NCI-H2081 (cell line): ENCODE data around the gene ANKRD61.
"Not testable (repeated sequence)": the region's sequence is repeated elsewhere in the genome, so short reads cannot be mapped to it uniquely, and the experiment has no call there.

ENCODE experiments used
- DNase-seq, 2 experiments: peaks; one replicate each; lab custom pipeline; 2025; lab: John Stamatoyannopoulos, UW

The ANKRD61 gene

DNA sequence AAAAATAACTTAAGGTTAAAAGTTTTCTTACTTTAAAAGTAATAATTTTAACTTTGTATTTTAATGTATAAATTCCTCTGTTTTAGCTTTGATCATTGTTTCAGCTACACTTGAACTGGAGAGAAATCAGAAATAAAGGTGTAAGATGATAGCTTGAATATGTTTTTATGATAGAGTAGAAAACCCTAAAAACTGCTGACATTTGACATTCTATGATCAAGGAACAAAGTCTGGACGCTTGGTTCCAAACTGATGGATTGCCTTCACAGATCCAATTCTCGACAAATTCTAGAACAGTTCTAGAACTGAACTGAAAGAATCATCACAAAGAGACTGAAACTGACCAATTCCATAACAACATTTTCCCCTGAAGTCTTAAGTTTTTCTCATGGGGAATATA, at the start of gene ANKRD61:
TSS of gene ANKRD61 (plus strand) at position 389 of the 400 bp plus-strand sequence. CDS start at position 389, 0 bp downstream.
- DNase-seq: no peak

DNA sequence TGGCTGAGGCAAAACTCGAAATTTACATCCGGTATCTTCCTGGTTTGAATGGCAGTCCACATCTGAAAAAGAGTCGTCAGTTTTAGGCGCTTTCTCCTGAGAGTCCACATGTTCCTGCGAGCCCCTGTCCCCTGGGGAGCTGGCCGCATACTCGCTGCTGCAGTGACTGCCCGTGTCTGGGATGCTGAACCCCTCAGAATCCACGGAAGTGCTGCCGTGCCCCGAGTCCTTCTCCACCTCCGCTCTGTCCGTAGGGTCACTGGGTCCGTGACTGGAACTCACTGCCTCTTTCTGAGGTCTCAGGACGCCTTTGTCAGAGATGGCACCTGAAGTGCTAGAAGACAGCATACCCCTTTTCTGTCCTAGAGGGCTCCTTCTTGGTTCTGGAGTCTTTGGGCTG, 44.1 kb upstream of the ANKRD61 start:
- DNase-seq: not testable (repeated sequence)

DNA sequence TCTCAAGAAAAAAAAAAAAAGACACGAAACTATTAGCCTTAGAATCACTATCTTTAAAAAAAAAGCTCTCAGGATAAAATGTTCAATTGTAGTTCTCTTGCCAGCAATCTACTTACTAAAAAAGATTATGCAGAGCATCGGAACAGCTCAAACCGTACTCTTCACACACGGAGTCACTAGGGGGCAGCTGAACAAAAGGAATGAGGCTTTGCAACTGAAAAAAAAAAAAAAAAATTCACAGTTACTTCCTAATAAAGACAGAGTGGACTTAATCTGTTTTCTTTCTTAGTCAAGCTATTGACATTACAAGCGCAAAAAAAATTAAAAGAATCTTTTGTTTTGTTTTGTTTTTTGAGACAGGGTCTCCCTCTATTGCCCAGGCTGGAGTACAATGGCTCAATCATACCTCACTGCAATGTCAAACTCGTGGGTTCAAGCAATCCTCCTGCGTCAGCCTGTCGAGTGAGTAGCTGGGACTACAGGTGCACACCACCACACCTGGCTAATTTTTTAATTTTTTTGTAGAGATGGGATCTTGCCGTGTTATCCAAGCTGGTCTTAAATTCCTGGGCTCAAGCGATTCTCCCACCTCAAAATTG, 33.9 kb upstream of the ANKRD61 start:
- peak; percentile 52 to 60 for DNase-seq

GRCh38 chr7:6007386-6007785, 23.8 kb upstream of the ANKRD61 start:
- DNase-seq: no peak

DNA sequence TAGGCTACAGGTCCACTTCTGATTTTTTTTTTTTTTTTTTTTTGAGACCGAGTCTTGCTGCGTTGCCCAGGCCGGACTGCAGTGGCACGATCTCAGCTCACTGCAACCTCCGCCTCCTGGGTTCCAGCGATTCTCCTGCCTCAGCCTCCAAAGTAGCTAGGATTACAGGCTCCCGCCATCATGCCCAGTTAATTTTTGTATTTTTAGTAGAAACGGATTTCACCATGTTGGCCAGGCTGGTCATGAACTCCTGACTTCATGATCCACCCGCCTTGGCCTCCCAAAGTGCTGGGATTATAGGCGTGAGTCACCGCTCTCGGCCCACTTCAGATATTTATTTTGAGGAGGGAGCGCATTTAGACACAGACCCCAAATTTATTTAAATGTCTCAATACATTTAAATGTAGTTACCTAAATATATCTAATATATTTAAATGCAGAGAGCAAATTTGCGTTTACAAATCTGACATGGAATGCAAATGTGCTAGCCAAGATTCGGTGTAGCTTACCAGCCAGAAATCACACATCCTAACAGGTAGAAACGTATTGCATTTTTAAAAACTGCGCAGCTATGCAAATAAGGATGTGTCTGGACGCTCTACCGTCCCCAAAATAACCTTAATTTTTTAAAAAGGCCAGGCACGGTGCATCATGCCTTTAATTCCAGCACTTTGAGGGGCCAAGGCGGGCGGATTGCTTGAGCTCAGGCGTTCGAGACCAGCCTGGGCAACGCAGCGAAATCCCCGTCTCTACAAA, 23.2 kb upstream of the ANKRD61 start:
- DNase-seq: not testable (repeated sequence)

DNA sequence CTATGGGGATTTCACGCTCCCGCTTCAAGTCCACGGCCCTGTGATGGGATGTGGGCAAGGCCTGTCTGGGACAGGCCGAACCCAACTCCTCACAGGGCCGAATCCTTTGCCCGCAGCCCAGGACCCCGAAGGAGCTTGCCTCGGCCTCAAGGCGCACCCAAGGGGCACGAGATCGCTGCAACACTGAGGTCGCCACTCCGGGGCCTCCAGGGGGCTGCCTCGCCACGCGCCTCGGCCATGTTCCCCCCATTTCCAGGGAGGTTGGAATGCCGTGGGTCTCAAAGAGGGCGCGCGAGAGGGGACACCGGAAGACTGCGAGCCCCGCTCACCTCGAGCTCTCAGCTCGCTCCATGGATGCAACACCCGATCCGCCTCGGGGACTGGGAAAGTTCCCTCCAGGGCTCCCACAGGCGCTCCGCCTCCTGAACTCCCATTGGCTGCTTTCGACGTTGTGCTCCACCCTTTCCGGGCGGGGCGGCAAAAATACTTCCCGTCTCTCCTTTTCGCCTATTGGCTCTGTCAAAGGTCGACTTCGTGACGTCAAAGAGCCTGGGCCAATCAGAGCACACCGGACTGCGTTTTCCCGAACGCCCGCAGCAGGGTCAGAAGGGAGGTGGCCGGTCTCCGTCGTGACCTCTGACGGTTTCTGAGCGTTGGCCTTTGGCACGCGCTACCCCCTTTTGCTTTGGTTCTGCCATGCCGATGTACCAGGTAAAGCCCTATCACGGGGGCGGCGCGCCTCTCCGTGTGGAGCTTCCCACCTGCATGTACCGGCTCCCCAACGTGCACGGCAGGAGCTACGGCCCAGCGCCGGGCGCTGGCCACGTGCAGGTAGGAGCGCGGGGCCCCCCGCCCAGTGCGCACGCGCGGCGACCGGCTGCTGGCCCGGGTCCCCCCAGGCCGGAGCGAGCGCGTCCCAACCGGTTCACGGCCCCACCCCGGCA, 22.2 kb upstream of the ANKRD61 start, which contains the start of the genes AIMP2 and PMS2:
TSS of gene AIMP2 (plus strand) at position 605 of the 944 bp plus-strand sequence. CDS start at position 697, 92 bp downstream.
TSS of gene PMS2 (minus strand) at position 382 of the 944 bp plus-strand sequence. CDS start at position 352, 30 bp downstream.
- peak; percentile 99 to 100 for DNase-seq

- DNase-seq: not testable (repeated sequence)
These were observed 20.8 kb upstream of the ANKRD61 start for GRCh38 chr7:6010370-6010769.

GRCh38 chr7:6011541-6011940, 19.6 kb upstream of the ANKRD61 start:
- DNase-seq: no peak

DNA sequence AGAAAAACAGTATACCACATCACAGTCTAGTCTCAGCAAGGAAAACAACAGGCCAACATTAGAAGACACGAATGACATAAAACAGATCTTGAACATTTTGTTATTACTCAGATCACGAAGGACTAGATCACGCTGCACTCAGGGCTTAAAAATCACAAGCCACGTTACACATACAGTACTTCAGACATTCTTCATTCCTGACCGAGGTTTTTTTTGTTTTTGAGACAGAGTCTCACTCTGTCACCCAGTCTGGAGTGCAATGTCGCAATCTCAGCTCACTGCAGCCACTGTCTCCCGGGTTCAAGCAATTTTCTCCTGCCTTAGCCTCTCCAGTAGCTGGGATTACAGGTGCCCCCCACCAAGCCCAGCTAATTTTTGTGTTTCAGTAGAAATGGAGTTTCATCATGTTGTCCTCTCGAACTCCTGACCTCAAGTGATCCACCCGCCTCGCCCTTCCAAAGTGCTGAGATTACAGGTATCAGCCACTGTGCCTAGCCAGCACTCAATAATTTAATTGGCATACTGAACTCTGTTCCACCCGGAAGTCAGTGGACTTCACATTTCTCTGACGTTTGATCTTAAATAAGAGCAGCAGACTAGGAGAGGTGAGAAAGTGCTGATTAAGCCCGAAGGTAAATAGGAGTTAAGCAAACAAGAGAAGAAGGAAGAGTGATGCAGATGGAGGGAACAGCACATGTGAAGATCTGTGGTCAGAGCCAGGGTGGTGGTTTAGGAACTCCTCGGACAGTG, 18.6 kb upstream of the ANKRD61 start:
- no peak for DNase-seq

DNA sequence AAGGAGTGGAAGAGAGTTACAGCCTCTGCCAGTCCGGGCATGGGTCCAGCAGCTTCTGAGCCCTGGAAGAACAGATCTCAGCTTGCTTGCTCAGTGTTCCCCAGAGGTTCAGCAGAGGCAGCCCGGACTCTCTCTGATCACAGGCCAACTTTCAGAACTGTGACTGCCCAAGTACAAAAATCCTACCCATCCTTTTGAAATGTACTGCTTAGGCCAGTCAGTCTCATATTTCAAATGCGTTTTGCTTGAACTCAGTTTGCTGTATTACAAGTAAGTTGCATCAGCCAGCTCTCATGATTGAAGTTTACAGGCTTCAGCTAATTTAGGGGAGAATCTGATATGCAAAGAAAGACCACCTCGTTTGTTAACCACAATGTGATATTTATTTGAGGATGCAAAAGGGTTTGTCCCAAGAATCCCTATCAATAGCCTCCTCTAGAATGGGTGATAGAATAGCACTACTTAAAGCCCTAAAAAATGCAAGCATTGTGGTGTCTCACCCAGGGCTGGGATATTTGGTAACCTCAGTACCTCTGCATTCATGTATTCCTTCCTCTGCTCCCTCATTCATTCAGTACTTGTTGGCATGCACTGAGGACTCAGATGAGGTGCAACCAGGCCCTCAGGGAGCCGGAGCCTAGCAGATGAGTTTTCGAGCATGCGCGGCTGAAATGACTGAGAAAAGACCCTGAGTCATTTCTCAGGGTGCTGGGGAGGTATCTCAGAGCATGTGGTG, 15.1 kb upstream of the ANKRD61 start:
- DNase-seq: no peak

GRCh38 chr7:6016653-6016966, 14.6 kb upstream of the ANKRD61 start:
- DNase-seq: no peak

DNA sequence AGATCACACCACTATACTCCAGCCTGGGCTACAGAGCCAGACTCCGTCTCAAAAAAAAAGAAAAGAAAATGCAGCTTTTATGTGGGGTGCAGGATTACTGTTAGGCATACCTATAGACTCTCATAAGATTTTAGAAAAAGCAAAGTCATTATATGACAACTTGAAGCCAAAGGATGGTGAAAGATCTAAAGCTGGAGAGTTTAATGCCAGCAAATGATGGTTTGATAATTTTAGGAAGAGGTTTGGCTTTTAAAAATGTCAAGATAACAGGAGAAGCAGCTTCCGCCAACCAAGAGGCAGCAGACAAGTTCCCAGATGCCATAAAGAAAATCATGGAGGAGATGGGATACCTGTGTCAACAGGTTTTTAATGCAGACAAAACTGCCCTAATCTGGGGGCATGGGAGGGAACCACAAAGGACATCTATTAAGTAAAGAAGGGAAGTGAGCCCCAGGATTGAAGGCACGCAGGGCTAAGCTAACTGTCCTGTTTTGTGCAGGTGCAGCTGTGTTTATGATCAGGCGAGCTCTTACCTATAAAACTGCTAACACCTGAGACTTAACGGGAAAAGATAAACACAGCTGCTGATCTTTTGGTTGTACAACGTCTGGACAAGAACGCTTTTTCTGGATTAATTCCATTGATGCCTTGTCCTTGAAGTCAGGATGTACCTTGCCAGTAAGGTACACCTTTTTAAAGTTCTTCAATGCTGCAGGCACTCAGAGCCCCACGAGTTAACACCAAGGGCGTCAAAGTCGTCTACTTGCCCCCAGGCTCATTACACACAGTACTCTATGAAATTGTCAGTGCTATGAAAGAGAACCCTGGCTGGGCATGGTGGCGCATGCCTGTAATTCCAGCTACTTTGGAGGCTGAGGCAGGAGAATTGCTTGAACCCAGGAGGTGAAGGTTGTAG, 10.5 kb upstream of the ANKRD61 start:
- DNase-seq: peak; percentile 32 to 82

GRCh38 chr7:6022707-6023106, 8.5 kb upstream of the ANKRD61 start:
- no peak for DNase-seq

- no peak for DNase-seq
These were observed 7.2 kb upstream of the ANKRD61 start for GRCh38 chr7:6023974-6024435.

DNA sequence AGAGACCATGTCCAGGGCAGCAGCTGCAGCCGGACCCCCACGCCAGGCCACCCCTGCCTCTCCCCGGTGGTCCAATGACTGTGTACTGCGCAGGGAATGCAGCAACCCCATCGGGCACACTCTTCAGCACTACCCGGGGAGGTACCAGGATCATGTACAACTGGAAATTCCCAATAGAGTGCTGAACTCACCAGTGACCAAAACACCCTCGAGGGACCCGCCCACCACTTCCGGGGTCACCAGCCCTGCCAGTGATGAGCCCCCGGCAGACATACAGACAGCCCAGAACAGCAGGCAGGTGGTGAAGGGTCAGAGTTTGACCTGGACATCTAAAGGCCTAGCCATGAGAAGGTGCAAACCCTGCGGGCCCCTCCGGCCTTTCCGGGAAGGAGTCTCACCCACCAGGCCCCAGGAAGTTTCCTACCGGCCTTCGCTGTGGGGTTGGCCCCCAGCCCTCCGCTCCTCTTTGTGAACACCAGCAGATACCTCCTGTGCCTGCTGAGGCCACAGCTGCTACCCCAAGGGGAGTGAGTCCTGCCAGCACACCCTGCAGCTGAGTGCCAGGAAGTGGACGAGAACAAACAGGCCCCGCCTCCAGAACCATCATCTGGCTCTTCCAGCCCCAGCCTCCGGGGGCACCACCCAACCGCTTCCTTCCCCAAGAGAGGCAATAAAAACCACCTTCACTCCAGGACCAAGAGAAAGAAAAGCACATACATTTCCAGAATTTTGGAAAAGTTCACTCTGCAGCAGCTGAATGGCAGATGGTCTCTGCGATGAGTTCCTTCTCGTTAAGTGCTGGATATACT, 5.0 kb upstream of the ANKRD61 start:
- peak; percentile 82 to 94 for DNase-seq

DNA sequence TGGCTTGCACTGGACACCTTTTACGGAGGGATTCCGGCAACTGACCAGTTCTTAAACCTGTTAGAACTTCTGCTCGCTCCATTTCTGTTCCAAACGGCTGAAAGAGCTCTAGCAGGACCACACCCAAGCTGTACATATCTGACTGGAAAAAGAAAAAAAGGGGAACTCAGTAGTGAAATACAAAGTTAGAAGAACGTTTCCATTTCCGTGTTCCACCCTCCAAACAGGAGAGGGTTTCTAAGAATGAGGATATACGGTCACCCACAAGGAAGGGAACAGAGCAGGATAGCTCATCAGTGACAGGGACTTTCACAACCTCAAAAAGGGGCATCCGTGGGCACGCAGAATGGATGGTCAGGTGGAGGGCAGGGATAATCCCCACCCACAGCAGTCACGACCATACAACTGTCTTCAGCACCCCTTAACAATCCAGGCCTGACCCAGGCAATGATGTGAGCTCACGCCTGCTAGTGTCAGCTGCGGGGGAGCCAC, 4.3 kb upstream of the ANKRD61 start:
- no peak for DNase-seq

DNA sequence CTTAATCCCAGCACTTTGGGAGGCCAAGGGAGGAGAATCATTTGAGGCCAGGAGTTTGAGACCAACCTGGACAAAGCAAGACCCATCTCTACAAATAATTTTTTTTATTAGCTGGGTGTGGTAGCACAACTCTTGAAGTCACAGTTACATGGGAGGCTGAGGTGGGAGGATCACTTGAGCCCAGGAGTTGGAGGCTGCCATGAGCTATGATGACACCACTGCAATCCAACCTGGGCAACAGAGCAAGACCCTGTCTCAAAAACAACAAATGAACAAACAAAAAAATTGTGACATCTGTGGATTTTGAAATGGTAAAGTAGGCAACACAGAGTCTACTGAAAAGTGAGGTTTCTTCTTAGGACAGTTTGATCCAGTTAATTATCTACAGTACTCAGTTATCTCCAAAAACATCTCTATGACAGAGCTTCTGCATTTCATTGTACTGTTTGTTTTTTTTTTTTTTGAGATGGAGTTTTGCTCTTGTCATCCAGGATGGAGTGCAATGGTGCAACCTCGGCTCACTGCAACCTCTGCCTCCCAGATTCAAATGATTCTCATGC, 3.3 kb upstream of the ANKRD61 start:
- DNase-seq: no peak

GRCh38 chr7:6028563-6028962, 2.6 kb upstream of the ANKRD61 start:
- no peak for DNase-seq
